ENCODE results near the gene PRG3.

DNA sequence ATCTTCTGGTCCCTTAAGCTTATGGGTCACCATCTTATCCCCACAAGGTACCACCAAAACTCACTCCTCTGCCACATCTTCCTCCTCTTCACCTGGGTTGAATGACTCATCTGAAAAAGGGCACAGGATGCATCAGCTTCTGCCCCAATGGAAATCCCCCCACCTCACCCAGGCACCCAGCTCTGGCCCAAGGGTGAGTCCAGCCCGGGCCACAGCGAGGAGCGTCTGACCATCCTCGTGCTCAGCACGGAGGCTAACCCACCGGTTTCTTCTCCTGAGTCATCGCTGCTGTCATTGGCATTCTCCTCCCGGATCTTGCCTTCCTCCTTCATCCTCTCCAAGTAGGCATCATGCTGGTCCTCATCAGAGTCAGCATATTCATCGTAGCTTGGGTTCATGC, 50.9 kb downstream of the PRG3 start:
- TF ChIP-seq, protein P1, sequence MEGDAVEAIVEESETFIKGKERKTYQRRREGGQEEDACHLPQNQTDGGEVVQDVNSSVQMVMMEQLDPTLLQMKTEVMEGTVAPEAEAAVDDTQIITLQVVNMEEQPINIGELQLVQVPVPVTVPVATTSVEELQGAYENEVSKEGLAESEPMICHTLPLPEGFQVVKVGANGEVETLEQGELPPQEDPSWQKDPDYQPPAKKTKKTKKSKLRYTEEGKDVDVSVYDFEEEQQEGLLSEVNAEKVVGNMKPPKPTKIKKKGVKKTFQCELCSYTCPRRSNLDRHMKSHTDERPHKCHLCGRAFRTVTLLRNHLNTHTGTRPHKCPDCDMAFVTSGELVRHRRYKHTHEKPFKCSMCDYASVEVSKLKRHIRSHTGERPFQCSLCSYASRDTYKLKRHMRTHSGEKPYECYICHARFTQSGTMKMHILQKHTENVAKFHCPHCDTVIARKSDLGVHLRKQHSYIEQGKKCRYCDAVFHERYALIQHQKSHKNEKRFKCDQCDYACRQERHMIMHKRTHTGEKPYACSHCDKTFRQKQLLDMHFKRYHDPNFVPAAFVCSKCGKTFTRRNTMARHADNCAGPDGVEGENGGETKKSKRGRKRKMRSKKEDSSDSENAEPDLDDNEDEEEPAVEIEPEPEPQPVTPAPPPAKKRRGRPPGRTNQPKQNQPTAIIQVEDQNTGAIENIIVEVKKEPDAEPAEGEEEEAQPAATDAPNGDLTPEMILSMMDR (IDR thresholded peaks at IDR 0.05), result no peak
- no peak for TF ChIP-seq EZH2 (IDR thresholded peaks at IDR 0.05; ENCODE audit: borderline replicate concordance, insufficient read depth, low read depth, low read length, poor library complexity, severe bottlenecking)

Measured in B cell (primary cell).